Measurements from ENCODE around the gene GAREM1. TPM values are rescaled to one million over a fixed set of nuclear protein-coding genes. Genes with fewer than 3 reads are reported as not detected.

GAREM1 gene
- total RNA-seq, 1 donor from 2014 or later: 5.1 TPM

- H3K79me2 ChIP-seq (ENCODE audit: low read depth): peaks cover 16% of the 10 kb centered on the region
- no peak overlapping the region for H3K27ac Mint-ChIP-seq
- no peaks in the 10 kb centered on the region for H3K4me1 ChIP-seq
- no peak overlapping the region for H2AFZ ChIP-seq (replicated peaks)
- no peaks in the 10 kb centered on the region for H3K36me3 ChIP-seq
- TF ChIP-seq EZH2phosphoT487 (IDR thresholded peaks at IDR 0.05) (no peak), EZH2 (IDR thresholded peaks at IDR 0.05) (no peak), CTCF (IDR thresholded peaks at IDR 0.05) (no peak)
- no peaks in the 10 kb centered on the region for H3K9me3 ChIP-seq (ENCODE audit: low read depth)
- peaks cover 14% of the 10 kb centered on the region for H3K4me1 Mint-ChIP-seq
- no peaks in the 10 kb centered on the region for H4K20me1 ChIP-seq (ENCODE audit: low read depth)
- H3K9ac ChIP-seq: no peak overlapping the region
- no peaks in the 10 kb centered on the region for H3K9me3 Mint-ChIP-seq
- no peak overlapping the region for H3K4me3 ChIP-seq
- H3K27me3 ChIP-seq: no peaks in the 10 kb centered on the region
- no peak for DNase-seq (ENCODE audit: low spot score)
- H3K27ac ChIP-seq: no peak overlapping the region
- H3K4me3 Mint-ChIP-seq: no peak overlapping the region
- H3K27me3 Mint-ChIP-seq (ENCODE audit: insufficient read depth, low read depth): no peaks in the 10 kb centered on the region
- no peaks in the 10 kb centered on the region for H3K36me3 Mint-ChIP-seq
- H3K4me2 ChIP-seq: no peak overlapping the region
- no peaks in the 10 kb centered on the region for H3F3A ChIP-seq (ENCODE audit: low read depth)
Observed at GRCh38 chr18:32454593-32454992, 16.1 kb downstream of the GAREM1 start.

GRCh38 chr18:32450874-32451273 lies 19.8 kb downstream of the GAREM1 start:
- H3K27ac Mint-ChIP-seq: no peak overlapping the region
- TF ChIP-seq EZH2phosphoT487 (IDR thresholded peaks at IDR 0.05) (no peak), EZH2 (IDR thresholded peaks at IDR 0.05) (no peak), CTCF (IDR thresholded peaks at IDR 0.05) (no peak)
- DNase-seq (ENCODE audit: low spot score): no peak
- Histone ChIP-seq H3K79me2 (ENCODE audit: low read depth) (peaks cover 4% of the 10 kb centered on the region), H3F3A (ENCODE audit: low read depth) (no peaks in the 10 kb centered on the region), H4K20me1 (ENCODE audit: low read depth) (no peaks in the 10 kb centered on the region), H3K4me2 (no peak overlapping the region), H3K9me3 (ENCODE audit: low read depth) (no peaks in the 10 kb centered on the region), H3K4me3 (no peak overlapping the region), H3K4me1 (peaks cover 6% of the 10 kb centered on the region), H2AFZ (replicated peaks) (no peak overlapping the region), H3K27me3 (no peaks in the 10 kb centered on the region), H3K9ac (no peak overlapping the region), H3K27ac (no peak overlapping the region), H3K36me3 (no peaks in the 10 kb centered on the region)
- H3K4me3 Mint-ChIP-seq: no peak overlapping the region
- no peaks in the 10 kb centered on the region for H3K36me3 Mint-ChIP-seq
- no peaks in the 10 kb centered on the region for H3K9me3 Mint-ChIP-seq
- peaks cover 20% of the 10 kb centered on the region for H3K4me1 Mint-ChIP-seq
- H3K27me3 Mint-ChIP-seq (ENCODE audit: insufficient read depth, low read depth): no peaks in the 10 kb centered on the region

GRCh38 chr18:32450026-32450691 lies 20.5 kb downstream of the GAREM1 start:
- H2AFZ ChIP-seq (replicated peaks): no peak overlapping the region
- no peaks in the 10 kb centered on the region for H3K36me3 ChIP-seq
- H3K4me2 ChIP-seq: no peak overlapping the region
- Mint-ChIP-seq H3K4me1 (peaks cover 16% of the 10 kb centered on the region), H3K4me3 (no peak overlapping the region), H3K27ac (no peak overlapping the region), H3K9me3 (no peaks in the 10 kb centered on the region), H3K27me3 (ENCODE audit: insufficient read depth, low read depth) (no peaks in the 10 kb centered on the region), H3K36me3 (no peaks in the 10 kb centered on the region)
- no peak for DNase-seq (ENCODE audit: low spot score)
- H3K9ac ChIP-seq: no peak overlapping the region
- TF ChIP-seq CTCF (IDR thresholded peaks at IDR 0.05) (no peak), EZH2phosphoT487 (IDR thresholded peaks at IDR 0.05) (no peak), EZH2 (IDR thresholded peaks at IDR 0.05) (no peak)
- H3K4me1 ChIP-seq: peaks cover 6% of the 10 kb centered on the region
- H3K4me3 ChIP-seq: no peak overlapping the region
- H3K27me3 ChIP-seq: no peaks in the 10 kb centered on the region
- H3F3A ChIP-seq (ENCODE audit: low read depth): no peaks in the 10 kb centered on the region
- no peaks in the 10 kb centered on the region for H4K20me1 ChIP-seq (ENCODE audit: low read depth)
- no peaks in the 10 kb centered on the region for H3K9me3 ChIP-seq (ENCODE audit: low read depth)
- no peak overlapping the region for H3K27ac ChIP-seq
- H3K79me2 ChIP-seq (ENCODE audit: low read depth): peaks cover 4% of the 10 kb centered on the region

Measured in neural progenitor cell (in vitro differentiated cells).